Epithelial cell of esophagus (primary cell): ENCODE data around the gene FCHSD2.

Experiments used
- DNase-seq: peaks from one replicate; pipeline ENCODE4 v3.0.0; 2010; ENCODE audit warnings: low read depth
- H3K4me3 ChIP-seq: 2 replicates; pipeline ENCODE4 v1.5.1; 2011; ENCODE audit warnings: mild to moderate bottlenecking, low read length, control low read depth
- CTCF ChIP-seq: IDR thresholded peaks from 2 replicates; pipeline ENCODE4 v1.5.1; 2011; ENCODE audit warnings: low read depth, mild to moderate bottlenecking, low read length, control low read depth, inconsistent platforms; ENCODE audit not compliant: insufficient read depth; ENCODE audit errors: missing control alignments

The FCHSD2 gene

GRCh38 chr11:73157101-73158010 is 15.2 kb upstream of the FCHSD2 start:
- DNase-seq, result no peak
- H3K4me3 ChIP-seq, result no peak overlapping the region
- TF ChIP-seq CTCF, result no peak

- no peak for DNase-seq
- no peak overlapping the region for H3K4me3 ChIP-seq
- TF ChIP-seq CTCF, result no peak
Measured at GRCh38 chr11:73156686-73157085, 14.6 kb upstream of the FCHSD2 start.

- no peak overlapping the region for H3K4me3 ChIP-seq
- no peak for TF ChIP-seq CTCF
- DNase-seq, result no peak
Measured at GRCh38 chr11:73156114-73156513, 14.0 kb upstream of the FCHSD2 start.

- no peak overlapping the region for H3K4me3 ChIP-seq
- DNase-seq, result no peak
- no peak for TF ChIP-seq CTCF
Measured at GRCh38 chr11:73155102-73155501, 13.0 kb upstream of the FCHSD2 start.

- DNase-seq, result no peak
- H3K4me3 ChIP-seq, result no peak overlapping the region
- TF ChIP-seq CTCF, result no peak
Measured at GRCh38 chr11:73154178-73154577, 12.1 kb upstream of the FCHSD2 start.

- no peak for TF ChIP-seq CTCF
- no peak overlapping the region for H3K4me3 ChIP-seq
- no peak for DNase-seq
Measured at GRCh38 chr11:73152861-73153483, 10.9 kb upstream of the FCHSD2 start.
